ENCODE results near the gene ERP29. TPM values are rescaled to one million over a fixed set of nuclear protein-coding genes. Genes with fewer than 3 reads are reported as not detected.
"Not testable (repeated sequence)": the region's sequence is repeated elsewhere in the genome, so short reads cannot be mapped to it uniquely, and the experiment has no call there.

ERP29 gene
- polyA plus RNA-seq, 1 donor from 2014 or later: 257 TPM

DNA sequence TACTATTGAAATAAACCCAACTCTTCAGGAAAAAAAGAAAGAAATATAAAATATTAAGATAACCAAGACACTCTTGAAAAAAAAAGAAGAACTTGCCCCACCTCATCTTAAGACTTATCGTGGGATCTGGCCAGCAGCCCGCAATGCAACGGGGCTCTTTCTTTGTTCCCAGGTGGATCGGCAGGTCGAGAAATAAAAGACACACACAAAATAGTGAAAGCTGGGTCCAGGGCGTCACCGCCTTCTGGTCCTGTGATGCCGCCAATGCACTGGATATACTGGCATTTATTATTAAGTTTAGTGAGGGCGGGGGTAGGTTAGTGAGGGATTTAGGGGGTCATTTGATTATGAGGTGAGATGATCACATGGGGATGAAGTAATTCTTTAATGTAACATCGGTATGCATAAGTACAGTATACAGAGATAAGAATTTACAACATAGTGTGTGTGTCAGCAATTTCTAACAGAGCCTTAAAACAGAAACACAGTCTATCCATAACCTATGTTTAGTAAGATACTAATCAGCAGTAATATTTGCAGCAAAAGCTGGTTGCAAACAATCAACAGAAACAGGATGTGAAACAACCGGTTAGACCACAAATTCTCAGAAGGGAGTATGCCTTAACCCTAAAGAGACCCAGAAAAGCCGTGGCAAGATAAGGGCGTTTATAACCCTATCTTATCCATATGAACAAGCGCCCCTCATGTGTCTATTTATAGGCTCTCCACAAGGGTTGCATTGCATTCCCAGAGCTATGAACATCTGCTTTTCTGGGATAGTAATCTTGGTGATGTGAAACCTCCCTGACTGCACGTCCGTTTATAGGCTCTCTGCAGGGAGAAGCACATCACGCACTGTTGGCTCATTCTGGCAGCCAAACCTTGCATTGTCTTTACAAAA lies 18.8 kb upstream of the ERP29 start:
- Mint-ChIP-seq H3K4me3 (peak overlapping the region; percentile 79 to 94 (median 88)), H3K27ac (peak overlapping the region; percentile 2 to 71 (median 6)), H3K27me3 (peaks cover 18% of the 10 kb centered on the region), H3K4me1 (peaks cover 30 to 41% (median 37%) of the 10 kb centered on the region in 3 donors)
- not testable (repeated sequence) for H3K9me3 Mint-ChIP-seq, H3K36me3 Mint-ChIP-seq

DNA sequence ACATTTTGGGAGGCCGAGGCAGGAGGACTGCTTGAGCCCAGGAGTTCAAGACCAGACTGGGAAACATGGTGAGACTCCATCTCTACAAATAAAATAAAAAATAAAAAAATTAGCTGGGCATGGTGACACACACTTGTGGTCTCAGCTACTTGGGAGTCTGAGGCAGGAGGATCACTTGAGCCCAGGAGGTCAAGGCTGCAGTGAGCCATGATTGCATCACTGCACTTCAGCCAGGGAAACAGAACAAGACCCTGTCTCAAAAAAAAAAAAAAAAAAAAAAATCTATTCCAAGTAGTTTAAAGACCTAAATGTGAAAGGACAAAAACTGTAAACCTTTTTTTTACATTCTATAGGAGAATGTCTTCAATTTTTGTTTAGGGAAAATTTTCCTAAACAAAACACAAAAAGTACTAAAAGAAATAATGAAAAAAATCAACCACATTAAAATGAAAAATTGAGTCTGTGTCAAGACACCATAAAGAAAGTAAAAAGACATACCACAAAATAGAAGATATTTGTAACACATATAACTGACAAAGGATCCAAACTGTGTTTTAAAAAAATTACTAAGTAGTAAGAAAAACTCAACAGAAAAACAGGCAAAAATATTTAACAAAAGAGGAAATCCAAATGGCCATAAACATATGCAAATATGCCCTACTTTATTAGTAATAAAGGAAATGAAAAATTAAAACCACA lies 17.3 kb upstream of the ERP29 start:
- peak overlapping the region in 1 of 4 donors; percentile 67 for H3K4me3 Mint-ChIP-seq
- peaks cover 18% of the 10 kb centered on the region for H3K27me3 Mint-ChIP-seq
- H3K27ac Mint-ChIP-seq: peak overlapping the region in 1 of 3 donors; percentile 71
- H3K36me3 Mint-ChIP-seq: peaks cover 1% of the 10 kb centered on the region
- H3K4me1 Mint-ChIP-seq: peaks cover 32 to 44% (median 41%) of the 10 kb centered on the region in 3 donors
- no peaks in the 10 kb centered on the region for H3K9me3 Mint-ChIP-seq

DNA sequence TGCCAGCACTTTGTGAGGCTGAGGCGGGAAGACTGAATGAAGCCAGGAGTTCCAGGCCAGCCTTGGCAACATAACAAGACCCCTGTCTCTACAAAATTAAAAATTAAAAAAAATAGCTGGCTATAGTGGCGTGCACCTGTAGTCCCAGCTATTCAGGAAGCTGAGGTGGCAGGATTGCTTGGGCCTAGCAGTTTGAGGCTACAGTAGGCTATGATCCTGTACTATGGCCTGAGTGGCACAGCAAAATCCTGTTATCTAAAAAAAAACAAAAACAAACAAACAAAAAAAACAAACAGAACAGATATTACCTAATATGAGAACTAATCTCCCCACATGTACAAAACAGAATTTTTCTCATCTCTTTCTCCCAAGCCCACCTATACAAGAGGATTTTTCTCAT lies 15.9 kb upstream of the ERP29 start:
- no peaks in the 10 kb centered on the region for H3K9me3 Mint-ChIP-seq
- peaks cover 1% of the 10 kb centered on the region for H3K36me3 Mint-ChIP-seq
- no peak overlapping the region for H3K4me3 Mint-ChIP-seq
- no peak overlapping the region for H3K27ac Mint-ChIP-seq
- H3K4me1 Mint-ChIP-seq: peaks cover 31 to 39% (median 38%) of the 10 kb centered on the region in 3 donors
- peaks cover 18% of the 10 kb centered on the region for H3K27me3 Mint-ChIP-seq

DNA sequence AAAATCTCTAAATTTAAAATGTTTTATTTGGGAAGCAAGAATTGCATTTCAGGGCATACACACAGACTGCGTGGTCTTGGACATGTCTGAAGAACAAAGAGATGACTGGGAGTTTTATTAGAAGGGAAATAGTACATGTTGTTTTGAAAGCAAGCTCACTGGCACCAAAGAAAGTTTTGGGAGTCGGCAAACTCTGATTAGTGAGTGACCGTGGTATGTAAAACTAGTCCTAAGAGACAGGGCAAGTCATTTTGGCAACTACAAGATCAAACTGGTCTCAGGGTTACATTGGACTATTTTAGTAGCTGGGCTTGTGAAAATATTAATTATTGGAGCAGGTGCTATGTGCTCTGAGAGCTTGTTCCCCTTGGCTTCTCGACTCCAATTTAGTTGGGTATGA lies 15.2 kb upstream of the ERP29 start:
- H3K9me3 Mint-ChIP-seq: no peaks in the 10 kb centered on the region
- H3K4me3 Mint-ChIP-seq: no peak overlapping the region

DNA sequence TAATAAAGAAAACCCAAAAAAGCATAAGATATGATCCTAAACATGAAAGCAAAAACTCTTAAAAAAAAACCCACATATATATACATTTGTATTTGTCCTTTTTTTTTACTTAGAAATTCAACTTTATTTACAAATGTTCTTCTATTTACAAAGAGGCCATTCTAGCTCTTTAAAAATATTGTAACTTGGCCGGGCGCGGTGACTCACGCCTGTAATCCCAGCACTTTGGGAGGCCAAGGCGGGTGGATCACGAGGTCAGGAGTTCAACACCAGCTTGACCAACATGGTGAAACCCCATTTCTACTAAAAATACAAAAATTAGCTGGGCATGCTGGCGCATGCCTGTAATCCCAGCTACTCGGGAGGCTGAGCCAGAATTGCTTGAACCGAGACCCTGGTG lies 14.1 kb upstream of the ERP29 start:
- H3K9me3 Mint-ChIP-seq, H3K4me3 Mint-ChIP-seq, H3K36me3 Mint-ChIP-seq, H3K27me3 Mint-ChIP-seq, H3K27ac Mint-ChIP-seq: not testable (repeated sequence)
- peaks cover 26 to 32% (median 30%) of the 10 kb centered on the region in 3 donors for H3K4me1 Mint-ChIP-seq

More for the DNA sequence above, 15.2 kb upstream of the ERP29 start:
- no peak overlapping the region for H3K27ac Mint-ChIP-seq
- peaks cover 1% of the 10 kb centered on the region for H3K36me3 Mint-ChIP-seq
- peaks cover 16% of the 10 kb centered on the region for H3K27me3 Mint-ChIP-seq
- H3K4me1 Mint-ChIP-seq: peaks cover 32 to 39% (median 39%) of the 10 kb centered on the region in 3 donors

DNA sequence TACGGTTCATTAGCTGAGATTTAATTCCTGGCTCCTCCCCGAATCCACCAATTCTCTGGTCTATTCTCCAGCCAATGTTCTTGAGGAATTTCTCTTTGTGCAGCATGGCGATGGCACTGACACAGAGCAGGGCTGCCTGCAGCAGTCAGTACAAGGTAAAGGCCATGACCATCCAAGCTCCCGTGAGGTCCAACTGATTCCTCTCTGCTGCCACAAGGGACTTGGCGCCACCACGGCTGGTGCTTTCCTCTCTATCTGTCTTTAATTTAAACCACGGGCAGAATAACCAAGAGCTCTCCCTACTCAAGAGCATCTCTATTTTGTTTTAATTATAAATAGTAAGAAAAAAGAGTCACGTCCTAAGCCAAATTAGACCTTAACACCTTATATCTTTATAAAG lies 12.4 kb upstream of the ERP29 start:
- Mint-ChIP-seq H3K4me1 (peaks cover 17 to 21% (median 21%) of the 10 kb centered on the region in 3 donors), H3K36me3 (peaks cover 1% of the 10 kb centered on the region), H3K9me3 (no peaks in the 10 kb centered on the region), H3K4me3 (peak overlapping the region in 1 of 4 donors; percentile 21), H3K27me3 (peaks cover 4% of the 10 kb centered on the region), H3K27ac (peak overlapping the region in 1 of 3 donors; percentile 22)

DNA sequence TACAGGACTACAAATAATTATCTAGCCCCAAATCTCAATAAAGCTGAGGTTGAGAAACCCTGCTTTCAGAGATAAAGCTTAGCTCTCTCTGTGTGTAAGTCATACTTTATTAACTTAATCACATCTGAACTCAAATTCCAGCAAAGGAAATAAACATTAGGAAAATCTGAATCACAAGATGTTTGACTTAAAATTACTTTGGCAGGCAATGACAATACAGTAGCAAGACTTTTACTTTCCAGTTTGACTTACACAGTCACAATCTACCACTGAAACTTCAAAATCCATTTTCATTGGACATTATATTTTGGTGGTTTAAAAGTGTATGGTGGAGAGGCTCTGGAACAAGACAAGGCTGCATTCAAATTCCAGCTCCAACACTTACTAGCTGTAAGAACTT lies 11.7 kb upstream of the ERP29 start:
- Mint-ChIP-seq H3K4me1 (peaks cover 17 to 20% (median 19%) of the 10 kb centered on the region in 3 donors), H3K9me3 (no peaks in the 10 kb centered on the region), H3K4me3 (peak overlapping the region; percentile 30 to 70 (median 42)), H3K27ac (peak overlapping the region in 1 of 3 donors; percentile 50), H3K36me3 (peaks cover 1% of the 10 kb centered on the region), H3K27me3 (peaks cover 4% of the 10 kb centered on the region)

DNA sequence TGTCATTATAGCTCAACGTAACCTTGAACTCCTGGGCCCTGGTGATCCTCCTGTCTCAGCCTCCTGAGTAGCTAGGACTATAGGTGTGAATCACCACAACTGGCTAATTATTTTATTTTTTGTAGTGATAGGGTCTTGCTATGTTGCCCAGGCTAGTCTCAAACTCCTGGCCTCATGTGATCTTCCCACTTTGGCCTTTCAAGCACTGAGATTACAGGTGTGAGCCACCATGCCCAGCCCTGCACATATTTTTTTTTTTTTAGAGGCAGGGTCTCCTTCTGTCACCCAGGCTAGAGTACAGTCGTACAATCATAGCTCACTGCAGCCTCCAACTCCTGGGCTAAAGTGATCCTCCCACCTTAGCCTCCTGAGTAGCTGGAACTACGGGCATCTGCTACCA lies 9.2 kb upstream of the ERP29 start:
- Mint-ChIP-seq H3K36me3 (peaks cover 1% of the 10 kb centered on the region), H3K9me3 (no peaks in the 10 kb centered on the region), H3K27me3 (peaks cover 2% of the 10 kb centered on the region), H3K4me1 (peaks cover 18 to 22% (median 20%) of the 10 kb centered on the region in 3 donors), H3K27ac (no peak overlapping the region), H3K4me3 (no peak overlapping the region)

DNA sequence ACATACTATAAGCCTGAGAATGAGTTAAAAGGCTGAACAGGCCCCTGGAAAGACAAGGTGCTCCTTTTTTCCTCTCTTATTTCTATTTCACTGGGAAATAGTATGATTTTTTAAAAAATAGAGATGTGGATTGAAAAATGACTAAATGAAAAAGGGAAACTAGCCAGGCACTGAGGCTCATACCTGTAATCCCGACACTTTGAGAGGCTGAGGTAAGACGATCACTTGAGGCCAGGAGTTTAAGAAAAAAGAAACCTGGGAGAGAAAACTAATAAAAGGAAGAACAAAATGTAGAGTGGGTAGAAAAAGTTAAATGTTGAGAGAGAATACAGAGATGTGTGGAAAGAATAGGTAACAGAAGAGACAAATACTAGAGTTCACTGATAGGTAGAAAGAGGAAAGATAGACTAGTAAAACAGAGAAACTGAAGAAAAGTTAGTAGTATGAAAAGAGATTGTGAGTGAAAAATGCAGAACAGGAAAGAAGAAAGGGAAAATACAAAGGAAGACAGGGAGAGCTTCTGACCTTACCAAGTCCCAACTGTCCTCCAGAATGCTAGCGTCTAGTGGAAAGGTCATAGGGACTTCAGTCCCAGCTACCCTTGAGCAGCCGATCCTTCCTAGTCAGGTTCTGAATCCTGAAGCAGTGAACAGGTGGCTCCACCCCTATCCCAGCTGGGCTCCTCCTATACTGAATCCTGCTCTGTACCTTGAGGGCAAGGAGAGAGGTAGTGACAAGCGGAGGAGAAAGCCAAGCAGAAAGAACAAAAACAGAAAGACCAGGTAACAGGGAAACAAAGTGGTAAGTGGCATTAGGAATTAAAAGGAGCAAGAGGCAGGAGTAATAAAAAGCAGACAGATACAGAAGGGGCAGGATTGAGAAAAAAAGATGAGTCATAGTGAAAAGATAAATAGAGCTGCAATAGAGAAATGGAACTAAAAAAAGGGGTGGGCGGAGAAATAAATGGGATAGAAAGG lies 7.5 kb upstream of the ERP29 start:
- Mint-ChIP-seq H3K36me3 (peaks cover 3% of the 10 kb centered on the region), H3K4me3 (peak overlapping the region in 2 of 4 donors; percentile 8 to 9), H3K27ac (peak overlapping the region in 1 of 3 donors; percentile 21), H3K27me3 (peaks cover 2% of the 10 kb centered on the region), H3K4me1 (peaks cover 17 to 20% (median 20%) of the 10 kb centered on the region in 3 donors), H3K9me3 (no peaks in the 10 kb centered on the region)

DNA sequence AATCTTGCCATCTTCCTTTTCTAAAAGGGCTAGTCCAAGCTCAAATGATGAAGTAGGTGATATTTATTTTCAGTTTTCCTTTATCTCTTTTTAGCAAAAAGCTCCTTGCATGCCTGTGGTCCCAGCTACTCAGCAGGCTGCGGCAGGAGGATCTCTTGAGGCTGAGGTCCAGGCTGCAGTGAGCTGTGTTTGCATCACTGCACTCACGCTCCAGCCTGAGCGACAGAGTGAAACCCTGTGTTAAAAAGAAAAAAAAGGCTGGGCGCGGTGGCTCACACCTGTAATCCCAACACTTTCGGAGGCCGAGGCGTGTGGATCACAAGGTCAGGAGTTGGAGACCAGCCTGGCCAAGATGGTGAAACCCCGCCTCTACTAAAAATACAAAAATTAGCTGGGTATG lies 5.3 kb upstream of the ERP29 start:
- peaks cover 11 to 28% (median 19%) of the 10 kb centered on the region in 3 donors for H3K4me1 Mint-ChIP-seq
- no peak overlapping the region for H3K27ac Mint-ChIP-seq

DNA sequence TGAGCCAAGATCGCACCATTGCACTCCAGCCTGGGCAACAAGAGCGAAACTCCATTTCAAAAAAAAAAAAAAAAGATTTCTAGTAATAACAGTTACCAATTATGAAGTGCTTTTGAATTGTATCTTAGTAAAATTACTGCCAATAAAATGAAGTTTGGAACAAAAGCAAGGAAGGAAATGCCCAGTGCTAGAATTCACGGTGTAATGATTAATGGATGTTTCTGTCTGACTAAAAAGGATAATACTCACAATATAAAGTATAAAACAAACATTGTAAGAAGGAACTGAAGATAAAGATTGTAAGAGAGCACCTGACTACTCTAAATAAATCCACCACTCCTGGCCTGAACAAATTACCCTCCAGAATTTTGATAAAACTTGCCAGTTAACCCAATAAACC lies 4.3 kb upstream of the ERP29 start:
- Mint-ChIP-seq H3K27me3 (no peaks in the 10 kb centered on the region), H3K4me3 (peak overlapping the region in 1 of 4 donors; percentile 37), H3K27ac (no peak overlapping the region), H3K9me3 (no peaks in the 10 kb centered on the region), H3K4me1 (peaks cover 10 to 28% (median 17%) of the 10 kb centered on the region in 3 donors), H3K36me3 (peaks cover 5% of the 10 kb centered on the region)

More for the DNA sequence above, 5.3 kb upstream of the ERP29 start:
- Mint-ChIP-seq H3K4me3 (peak overlapping the region in 1 of 4 donors; percentile 61), H3K9me3 (no peaks in the 10 kb centered on the region), H3K27me3 (no peaks in the 10 kb centered on the region), H3K36me3 (peaks cover 5% of the 10 kb centered on the region)

DNA sequence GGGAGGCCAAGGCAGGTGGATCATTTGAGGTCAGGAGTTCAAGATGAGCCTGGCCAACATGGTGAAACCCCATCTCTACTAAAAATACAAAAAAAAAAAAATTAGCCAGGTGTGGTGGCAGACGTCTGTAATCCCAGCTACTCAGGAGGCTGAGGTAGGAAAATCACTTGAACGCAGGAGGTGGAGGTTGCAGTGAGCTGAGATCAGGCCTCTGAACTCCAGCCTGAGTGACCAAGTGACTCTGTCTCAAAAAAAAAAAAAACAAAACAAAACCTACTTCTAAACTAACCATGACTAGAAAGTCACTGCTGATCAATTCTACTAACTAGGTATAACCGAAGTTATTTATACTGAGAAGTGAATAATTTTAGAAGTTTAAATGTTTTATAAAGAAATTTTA lies 3.6 kb upstream of the ERP29 start:
- not testable (repeated sequence) for H3K36me3 Mint-ChIP-seq, H3K27me3 Mint-ChIP-seq, H3K4me3 Mint-ChIP-seq, H3K9me3 Mint-ChIP-seq
- Mint-ChIP-seq H3K27ac (peak overlapping the region in 1 of 3 donors; percentile 22), H3K4me1 (peaks cover 13 to 31% (median 21%) of the 10 kb centered on the region in 3 donors)

DNA sequence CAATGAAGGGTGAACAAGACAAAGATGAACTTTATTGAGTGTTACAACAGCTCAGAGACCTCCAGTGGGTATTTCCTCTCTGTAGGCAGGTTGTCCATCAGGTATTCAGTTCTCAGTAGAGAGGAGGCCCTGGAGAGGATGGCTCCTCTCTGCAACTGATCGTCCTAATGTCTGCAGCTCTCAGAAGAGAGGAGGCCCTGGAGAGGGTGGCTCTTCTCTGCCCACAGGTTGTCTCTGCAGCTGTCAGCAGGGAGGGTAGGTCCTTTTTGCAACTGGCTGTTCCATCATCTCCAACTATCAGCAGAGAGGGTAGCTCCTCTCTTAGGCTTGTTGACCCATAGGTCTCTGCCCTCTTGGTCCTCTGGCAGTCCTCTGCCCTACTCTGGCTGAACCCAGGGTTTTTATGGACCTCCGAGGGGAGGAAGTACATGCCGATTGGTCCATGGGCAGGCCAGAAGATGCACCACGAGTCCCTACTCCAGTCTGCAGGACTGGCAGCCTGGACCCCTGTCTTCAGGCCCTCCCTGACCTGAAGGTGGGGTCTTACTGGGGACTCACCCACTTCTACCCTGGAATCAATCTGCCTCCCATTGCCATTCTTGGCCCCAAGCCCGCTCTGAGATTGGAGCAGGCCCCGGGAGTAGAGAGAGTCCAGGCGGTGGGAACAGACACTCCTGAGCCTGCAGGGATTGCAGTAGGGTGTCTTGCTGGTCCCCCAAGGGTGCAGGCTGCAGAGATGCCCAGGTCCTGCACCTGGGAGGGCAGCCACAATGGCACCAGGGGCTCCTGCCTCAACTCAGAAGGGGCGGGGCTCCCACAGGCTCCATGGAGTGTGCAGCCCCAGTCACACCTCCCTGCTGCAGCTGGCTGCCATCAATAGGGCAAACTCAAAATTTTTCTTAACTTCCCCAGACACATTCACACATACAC lies 2.5 kb upstream of the ERP29 start:
- Mint-ChIP-seq H3K9me3 (no peaks in the 10 kb centered on the region), H3K4me1 (peaks cover 19 to 32% (median 26%) of the 10 kb centered on the region in 3 donors), H3K4me3 (no peak overlapping the region), H3K36me3 (peaks cover 10% of the 10 kb centered on the region), H3K27me3 (no peaks in the 10 kb centered on the region), H3K27ac (peak overlapping the region in 1 of 3 donors; percentile 88)
